ENCODE data around the gene FAM200B.
"Not testable (repeated sequence)": the region's sequence is repeated elsewhere in the genome, so short reads cannot be mapped to it uniquely, and the experiment has no call there.

Gene FAM200B

GRCh38 chr4:15696866-15697265 is 15.2 kb downstream of the FAM200B start:
- no peak for DNase-seq

GRCh38 chr4:15702941-15703403 is 21.3 kb downstream of the FAM200B start, which contains the start of gene BST1:
TSS of gene BST1 (plus strand) at chr4:15703065. CDS start at chr4:15703145, 80 bp downstream.
- no peak for DNase-seq

GRCh38 chr4:15703439-15703838 is 21.8 kb downstream of the FAM200B start:
- no peak for DNase-seq

GRCh38 chr4:15704129-15704528 is 22.5 kb downstream of the FAM200B start:
- no peak for DNase-seq

- no peak for DNase-seq
These were observed 25.2 kb downstream of the FAM200B start for GRCh38 chr4:15706646-15707362.

GRCh38 chr4:15707363-15707715 is 25.7 kb downstream of the FAM200B start:
- DNase-seq = no peak

GRCh38 chr4:15711762-15712161 is 30.1 kb downstream of the FAM200B start:
- DNase-seq = no peak

GRCh38 chr4:15712214-15712613 is 30.6 kb downstream of the FAM200B start:
- no peak for DNase-seq

- DNase-seq = no peak
These were observed 32.5 kb downstream of the FAM200B start for GRCh38 chr4:15714141-15714540.

GRCh38 chr4:15714646-15715435 is 33.2 kb downstream of the FAM200B start:
- no peak for DNase-seq

- DNase-seq = no peak
These were observed 34.5 kb downstream of the FAM200B start for GRCh38 chr4:15716115-15716514.

- no peak for DNase-seq
These were observed 35.5 kb downstream of the FAM200B start for GRCh38 chr4:15717086-15717485.

- DNase-seq = no peak
These were observed 36.2 kb downstream of the FAM200B start for GRCh38 chr4:15717657-15718416.

- DNase-seq = no peak
These were observed 36.8 kb downstream of the FAM200B start for GRCh38 chr4:15718465-15718864.

GRCh38 chr4:15718959-15719358 is 37.3 kb downstream of the FAM200B start:
- no peak for DNase-seq

- no peak for DNase-seq
These were observed 37.9 kb downstream of the FAM200B start for GRCh38 chr4:15719506-15719905.

- DNase-seq = no peak
These were observed 39.2 kb downstream of the FAM200B start for GRCh38 chr4:15720851-15721250.

GRCh38 chr4:15725608-15726007 is 44.0 kb downstream of the FAM200B start:
- DNase-seq = no peak

- no peak for DNase-seq
These were observed 48.4 kb downstream of the FAM200B start for GRCh38 chr4:15729910-15730533.

- DNase-seq = not testable (repeated sequence)
These were observed 51.4 kb downstream of the FAM200B start for GRCh38 chr4:15733061-15733460.

- no peak for DNase-seq
These were observed 53.9 kb downstream of the FAM200B start for GRCh38 chr4:15735536-15735935.

GRCh38 chr4:15736514-15737050 is 55.0 kb downstream of the FAM200B start:
- no peak for DNase-seq

- no peak for DNase-seq
These were observed 55.6 kb downstream of the FAM200B start for GRCh38 chr4:15737255-15737654.

Data from NCI-H1048 (cell line).